SHP77 (cell line): ENCODE data around the gene PHF23.

ENCODE experiments used
- DNase-seq, 2 experiments: peaks; one replicate each; lab custom pipeline; 2025; lab: John Stamatoyannopoulos, UW

Gene PHF23

DNA sequence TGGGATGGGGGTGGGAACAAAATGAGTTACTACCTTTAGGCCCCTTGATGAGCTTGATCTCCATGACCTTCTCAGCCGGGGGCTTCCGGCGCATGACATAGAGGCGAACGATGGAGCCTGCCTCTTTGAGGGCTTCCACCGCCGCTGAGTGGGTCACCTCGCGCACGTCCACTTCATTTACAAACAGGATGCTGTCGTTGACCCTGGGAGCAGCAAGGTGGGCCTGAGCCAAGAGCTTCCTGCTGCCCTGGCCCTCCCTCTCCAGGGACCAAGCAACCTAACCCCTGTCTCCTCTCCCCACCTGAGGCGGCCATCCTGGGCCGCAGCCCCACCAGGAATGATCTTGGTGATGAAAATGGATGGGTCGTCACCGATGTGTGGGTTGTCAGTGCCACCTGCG, 35.9 kb downstream of the PHF23 start:
- DNase-seq: no peak

DNA sequence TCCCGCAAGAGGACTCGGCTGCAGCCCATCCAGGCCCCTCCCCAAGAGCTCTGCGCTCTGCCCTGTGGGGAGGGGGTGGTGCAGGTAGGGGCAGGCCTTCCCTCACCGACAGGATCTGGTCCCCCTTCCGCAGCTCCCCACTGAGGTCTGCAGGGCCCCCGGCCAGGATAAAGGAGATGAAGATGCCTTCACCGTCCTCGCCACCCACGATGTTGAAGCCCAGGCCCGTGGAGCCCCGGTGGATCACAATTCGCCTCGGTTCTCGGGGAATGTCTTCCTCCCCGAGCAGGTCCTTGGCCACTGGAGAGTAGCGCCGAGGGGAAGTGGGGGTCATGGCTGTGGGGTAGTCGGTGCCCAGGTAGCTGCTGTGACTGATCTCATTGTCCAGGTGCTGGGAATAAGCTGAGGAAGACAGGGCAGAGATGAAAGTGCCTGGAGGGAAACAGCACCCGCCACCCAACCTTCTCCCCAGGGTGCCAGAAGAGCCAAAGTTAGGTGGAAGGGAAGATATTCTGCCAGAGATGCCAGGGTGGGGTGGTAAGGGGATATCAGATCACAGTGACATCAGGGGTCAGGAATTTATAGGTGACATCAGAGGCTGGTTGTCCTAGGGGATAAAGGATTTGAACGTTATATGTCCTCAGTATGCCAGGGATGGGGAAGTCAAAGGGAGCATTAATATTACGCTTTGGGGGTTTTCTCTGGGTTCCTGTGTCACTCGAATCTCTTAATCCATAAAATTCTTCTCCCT, 42.4 kb downstream of the PHF23 start:
- DNase-seq: no peak

DNA sequence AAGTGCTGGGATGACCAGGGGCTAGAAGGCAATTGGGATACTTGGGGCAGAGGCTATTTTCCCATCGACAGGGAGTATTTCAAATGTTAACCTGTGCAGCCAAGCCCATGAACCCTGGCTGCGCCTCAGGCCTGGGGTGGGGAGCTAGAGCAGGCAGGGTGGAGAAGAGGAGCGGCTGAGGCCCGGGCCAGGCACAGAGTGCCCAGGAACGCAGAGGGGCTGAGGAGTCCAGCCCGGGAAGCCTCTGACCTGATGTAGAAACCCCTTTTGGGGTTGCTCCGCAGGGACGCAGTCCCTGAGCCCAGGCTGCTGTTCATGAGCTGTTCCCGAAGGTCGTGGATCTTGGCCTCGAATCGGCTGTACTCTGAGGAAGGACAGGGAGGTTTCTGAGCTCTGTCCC, 43.3 kb downstream of the PHF23 start:
- no peak for DNase-seq

GRCh38 chr17:7192271-7192937, 46.9 kb downstream of the PHF23 start:
- DNase-seq: no peak

GRCh38 chr17:7191571-7192270, 47.5 kb downstream of the PHF23 start:
- peak; percentile 36 to 52 for DNase-seq

DNA sequence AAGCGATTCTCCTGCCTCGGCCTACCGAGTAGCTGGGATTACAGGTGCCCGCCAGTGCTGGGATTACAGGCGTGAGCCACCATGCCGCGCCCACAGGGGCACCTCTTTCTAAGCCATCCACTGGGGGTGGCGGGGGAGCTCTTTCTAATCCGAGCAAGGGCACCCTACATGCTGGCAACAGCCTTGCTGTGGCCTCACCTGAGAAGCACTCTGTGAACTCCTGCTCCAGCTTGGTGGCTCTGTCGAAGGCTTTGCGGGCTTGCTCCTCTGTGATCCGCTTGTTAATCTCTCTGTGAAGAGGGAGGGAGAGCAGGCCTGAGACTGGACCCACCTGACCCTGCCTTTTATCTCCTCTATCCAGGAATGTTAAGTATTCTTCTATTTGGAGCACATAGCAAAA, 48.2 kb downstream of the PHF23 start:
- no peak for DNase-seq

GRCh38 chr17:7190276-7190917, 48.9 kb downstream of the PHF23 start:
- DNase-seq: no peak

DNA sequence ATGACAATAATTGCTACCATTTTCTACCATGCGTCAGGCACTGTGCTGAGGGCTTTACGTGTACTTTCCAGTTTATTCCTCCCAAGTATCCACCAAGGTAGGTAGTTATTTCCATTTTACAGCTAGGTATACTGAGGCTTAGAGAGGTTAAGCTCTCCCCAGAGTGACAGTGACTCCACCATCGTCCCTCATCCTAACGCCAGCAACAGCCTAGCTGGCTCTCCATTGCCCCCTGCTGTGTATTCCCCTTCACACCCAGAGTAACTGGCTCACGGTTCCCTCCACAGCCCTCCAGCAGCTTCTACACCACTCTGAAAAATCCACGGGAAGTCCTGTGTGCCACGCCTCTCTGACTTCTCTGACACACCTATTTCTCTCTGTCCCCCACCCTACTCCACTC, 53.0 kb downstream of the PHF23 start:
- DNase-seq: peak; percentile 20 to 31
